Naive thymus-derived CD8-positive, alpha-beta T cell (primary cell): Measurements from ENCODE around the gene LRIG2. TPM values are rescaled to one million over a fixed set of nuclear protein-coding genes. Genes with fewer than 3 reads are reported as not detected.
"Not testable (repeated sequence)": the region's sequence is repeated elsewhere in the genome, so short reads cannot be mapped to it uniquely, and the experiment has no call there.

ENCODE experiments used
- ATAC-seq, 2 donors: fragments of 150-1000 bp; cut with Tn5 transposase in 1 of 2; sonication (Bioruptor Pico), chemical (Tn5 transposase) in 1 of 2; 1 replicate in 1 of 2; 2 replicates in 1 of 2; pipeline ENCODE4 v1.10.0; 2021; ENCODE audit warnings: mild to moderate bottlenecking in 2 of 2, moderate library complexity in 2 of 2
- POLR2A ChIA-PET: fragments of 350-600 bp; sonication (Branson Sonifier 250); formaldehyde crosslinking; loops from one replicate; lab custom pipeline; 2021; ENCODE audit warnings: antibody characterized with exemption; lab: Charles Lee
- DNase-seq, 10 donors: peaks; one replicate each; pipeline versions ENCODE4 v3.0.0 to v3.0.0-alpha.2; 2020 to 2022
- H3K27ac Mint-ChIP-seq, 10 donors: one replicate each; pipeline ENCODE4 v1.8.0; 2020 to 2022; ENCODE audit warnings: mild to moderate bottlenecking in 10 of 10, mixed read lengths in 10 of 10, moderate library complexity in 4 of 10, inconsistent platforms in 1 of 10
- H3K27me3 Mint-ChIP-seq, 5 donors: one replicate each; pipeline ENCODE4 v1.8.0; 2021 to 2022; ENCODE audit warnings: mixed read lengths in 5 of 5
- H3K36me3 Mint-ChIP-seq, 3 donors: one replicate each; pipeline ENCODE4 v1.8.0; 2020 to 2022; ENCODE audit warnings: mixed read lengths in 3 of 3, mild to moderate bottlenecking in 2 of 3, inconsistent platforms in 1 of 3
- H3K4me1 Mint-ChIP-seq, 4 donors: one replicate each; pipeline ENCODE4 v1.8.0; 2021 to 2022; ENCODE audit warnings: mixed read lengths in 4 of 4
- H3K4me3 Mint-ChIP-seq, 10 donors: one replicate each; pipeline ENCODE4 v1.8.0; 2020 to 2022; ENCODE audit warnings: mild to moderate bottlenecking in 10 of 10, mixed read lengths in 10 of 10, moderate library complexity in 6 of 10, inconsistent platforms in 1 of 10
- H3K9me3 Mint-ChIP-seq, 9 donors: one replicate each; pipeline ENCODE4 v1.8.0; 2020 to 2022; ENCODE audit warnings: mixed read lengths in 9 of 9, mild to moderate bottlenecking in 3 of 9, inconsistent platforms in 1 of 9, moderate library complexity in 1 of 9
- polyA plus RNA-seq, 3 donors: library from polyadenylated mRNA; unstranded; fragments of 300-500 nt; fragmentation: Illumina TruSeq; gene quantifications; one replicate each; pipeline ENCODE4 v1.2.3, GENCODE V29; 2021
- total RNA-seq, 8 experiments: library from RNA in 2 of 8; stranded (reverse) in 2 of 8; gene quantifications; one replicate each; pipeline ENCODE4 v1.2.3 and lab custom pipeline; 2021 to 2026

LRIG2 gene
- total and polyA plus RNA-seq, 5 experiments from 2014 or later = 2.4 to 23.7 (median 8.1) TPM

- H3K9me3 Mint-ChIP-seq = no peaks in the 10 kb centered on the region
- no peak for ATAC-seq
- no peak for DNase-seq
- peaks cover 0 to 26% (median 7%) of the 10 kb centered on the region in 3 donors for H3K36me3 Mint-ChIP-seq
- no peaks in the 10 kb centered on the region for H3K27me3 Mint-ChIP-seq
- H3K4me3 Mint-ChIP-seq = peak overlapping the region; percentile 93 to 99 (median 98)
- POLR2A ChIA-PET = interaction anchor here (3.1 kb wide), 1 partner anchor 118 kb away, joined by 24 read pairs; the partner anchor contains the start of gene SLC16A1
- H3K4me1 Mint-ChIP-seq = peaks cover 16 to 46% (median 37%) of the 10 kb centered on the region in 4 donors
- peak overlapping the region; percentile 92 to 98 (median 97) for H3K27ac Mint-ChIP-seq
Observed at GRCh38 chr1:113074237-113074636, 1.2 kb downstream of the LRIG2 start.

- ATAC-seq, H3K27ac Mint-ChIP-seq, DNase-seq, H3K27me3 Mint-ChIP-seq, POLR2A ChIA-PET, H3K4me3 Mint-ChIP-seq, H3K9me3 Mint-ChIP-seq: not testable (repeated sequence)
- Mint-ChIP-seq H3K36me3 (peaks cover 0 to 50% (median 13%) of the 10 kb centered on the region in 3 donors), H3K4me1 (peaks cover 18 to 42% (median 34%) of the 10 kb centered on the region in 4 donors)
Observed at GRCh38 chr1:113077978-113078377, 5.0 kb downstream of the LRIG2 start.

- Mint-ChIP-seq H3K36me3 (peaks cover 0 to 33% (median 11%) of the 10 kb centered on the region in 3 donors), H3K27me3 (no peaks in the 10 kb centered on the region), H3K4me1 (peaks cover 9 to 50% (median 35%) of the 10 kb centered on the region in 4 donors), H3K4me3 (no peak overlapping the region), H3K9me3 (peaks cover 0 to 2% (median 0%) of the 10 kb centered on the region in 9 donors), H3K27ac (no peak overlapping the region)
- ATAC-seq (no peak), DNase-seq (no peak)
- POLR2A ChIA-PET = no interaction called here
Observed at GRCh38 chr1:113086541-113086940, 13.5 kb downstream of the LRIG2 start.

DNA sequence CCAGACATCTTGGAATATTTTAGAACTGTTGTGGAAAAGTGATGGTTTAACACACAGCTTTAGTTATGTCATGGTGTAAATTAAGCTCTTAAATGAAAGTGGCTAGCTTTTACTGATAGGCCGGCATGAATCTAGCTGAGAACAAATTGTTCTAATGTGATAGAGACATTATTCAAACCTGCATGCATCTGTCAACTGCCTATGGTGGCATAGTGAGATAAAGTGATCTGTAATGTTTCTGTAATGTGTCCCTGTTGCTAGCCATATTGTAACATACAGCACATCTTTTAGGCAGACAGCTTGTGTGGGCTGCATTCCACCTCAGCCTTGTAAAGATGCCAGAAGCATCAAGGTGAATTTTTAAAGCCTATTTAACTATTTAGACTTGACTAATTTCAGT lies 16.0 kb downstream of the LRIG2 start:
- no peak for DNase-seq
- H3K9me3 Mint-ChIP-seq = no peaks in the 10 kb centered on the region
- H3K36me3 Mint-ChIP-seq = peaks cover 0 to 42% (median 5%) of the 10 kb centered on the region in 3 donors
- no peak overlapping the region for H3K4me3 Mint-ChIP-seq
- peaks cover 8 to 45% (median 37%) of the 10 kb centered on the region in 4 donors for H3K4me1 Mint-ChIP-seq
- ATAC-seq = no peak
- POLR2A ChIA-PET = no interaction called here
- H3K27me3 Mint-ChIP-seq = no peaks in the 10 kb centered on the region
- H3K27ac Mint-ChIP-seq = peak overlapping the region in 1 of 10 donors; percentile 31

GRCh38 chr1:113090051-113090450 lies 17.1 kb downstream of the LRIG2 start:
- Mint-ChIP-seq H3K27me3 (no peaks in the 10 kb centered on the region), H3K4me3 (no peak overlapping the region), H3K27ac (no peak overlapping the region), H3K4me1 (peaks cover 8 to 43% (median 37%) of the 10 kb centered on the region in 4 donors), H3K9me3 (no peaks in the 10 kb centered on the region), H3K36me3 (peaks cover 0 to 50% (median 10%) of the 10 kb centered on the region in 3 donors)
- ATAC-seq (no peak), DNase-seq (no peak)
- POLR2A ChIA-PET = no interaction called here

DNA sequence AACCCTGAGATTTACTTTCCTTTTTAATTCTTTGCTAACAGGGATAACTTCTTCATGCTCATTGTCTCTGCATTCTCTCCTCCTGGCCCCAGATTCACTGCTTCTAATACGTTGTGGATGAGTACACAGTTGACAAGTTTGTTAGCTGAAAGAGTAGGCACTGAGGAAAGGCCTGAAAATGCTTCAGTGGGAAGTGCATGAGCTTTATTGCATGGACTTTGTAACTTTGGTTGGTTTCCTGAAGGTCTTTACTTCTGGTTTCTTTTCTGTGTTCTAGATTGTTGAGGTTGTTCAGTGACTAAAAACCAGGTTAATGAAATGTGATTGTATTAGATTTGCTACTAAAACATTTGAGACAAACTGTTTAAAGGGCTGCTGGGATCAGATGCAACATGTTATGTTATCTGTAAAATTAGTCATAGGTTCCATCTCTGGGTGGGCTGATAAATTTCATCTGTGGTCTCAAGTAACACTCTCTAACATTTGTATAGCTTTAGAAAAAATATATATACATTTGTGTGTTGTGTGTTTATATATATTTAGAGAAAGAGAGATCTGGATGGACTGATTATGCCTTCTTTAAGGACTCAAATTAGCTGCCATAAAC lies 19.1 kb downstream of the LRIG2 start:
- H3K4me3 Mint-ChIP-seq = no peak overlapping the region
- no peaks in the 10 kb centered on the region for H3K9me3 Mint-ChIP-seq
- H3K27me3 Mint-ChIP-seq = no peaks in the 10 kb centered on the region
- no peak for DNase-seq
- POLR2A ChIA-PET = no interaction called here
- no peak for ATAC-seq
- peaks cover 0 to 60% (median 18%) of the 10 kb centered on the region in 3 donors for H3K36me3 Mint-ChIP-seq
- H3K4me1 Mint-ChIP-seq = peaks cover 5 to 29% (median 28%) of the 10 kb centered on the region in 4 donors
- H3K27ac Mint-ChIP-seq = no peak overlapping the region

DNA sequence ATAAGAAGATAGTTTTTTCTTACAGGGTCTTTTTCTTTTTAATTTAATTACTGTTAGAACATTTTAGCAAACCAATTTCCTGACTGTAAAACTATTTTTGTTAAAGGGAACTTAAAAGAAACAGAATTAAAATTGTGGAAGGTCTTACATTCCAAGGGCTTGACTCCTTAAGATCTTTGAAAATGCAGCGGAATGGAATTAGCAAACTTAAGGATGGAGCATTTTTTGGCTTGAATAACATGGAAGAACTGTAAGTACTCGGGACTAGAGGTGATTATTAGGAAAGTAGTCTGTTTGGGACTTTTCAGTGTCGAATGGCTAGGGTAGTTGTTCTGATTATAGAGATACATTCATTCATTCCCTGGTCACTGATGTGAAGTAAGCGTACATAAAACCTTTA lies 21.5 kb downstream of the LRIG2 start:
- POLR2A ChIA-PET = no interaction called here
- H3K36me3 Mint-ChIP-seq = peaks cover 0 to 83% (median 26%) of the 10 kb centered on the region in 3 donors
- H3K9me3 Mint-ChIP-seq = no peaks in the 10 kb centered on the region
- peak overlapping the region in 1 of 10 donors; percentile 39 for H3K27ac Mint-ChIP-seq
- DNase-seq (no peak), ATAC-seq (no peak)
- H3K4me1 Mint-ChIP-seq = peaks cover 4 to 13% (median 10%) of the 10 kb centered on the region in 4 donors
- no peaks in the 10 kb centered on the region for H3K27me3 Mint-ChIP-seq
- no peak overlapping the region for H3K4me3 Mint-ChIP-seq

GRCh38 chr1:113095790-113096455 lies 22.9 kb downstream of the LRIG2 start:
- H3K27me3 Mint-ChIP-seq = no peaks in the 10 kb centered on the region
- no peak for DNase-seq
- no peaks in the 10 kb centered on the region for H3K9me3 Mint-ChIP-seq
- H3K4me3 Mint-ChIP-seq = no peak overlapping the region
- H3K36me3 Mint-ChIP-seq = peaks cover 0 to 90% (median 31%) of the 10 kb centered on the region in 3 donors
- peaks cover 4 to 9% (median 7%) of the 10 kb centered on the region in 4 donors for H3K4me1 Mint-ChIP-seq
- POLR2A ChIA-PET = no interaction called here
- no peak for ATAC-seq
- H3K27ac Mint-ChIP-seq = peak overlapping the region in 1 of 10 donors; percentile 12

DNA sequence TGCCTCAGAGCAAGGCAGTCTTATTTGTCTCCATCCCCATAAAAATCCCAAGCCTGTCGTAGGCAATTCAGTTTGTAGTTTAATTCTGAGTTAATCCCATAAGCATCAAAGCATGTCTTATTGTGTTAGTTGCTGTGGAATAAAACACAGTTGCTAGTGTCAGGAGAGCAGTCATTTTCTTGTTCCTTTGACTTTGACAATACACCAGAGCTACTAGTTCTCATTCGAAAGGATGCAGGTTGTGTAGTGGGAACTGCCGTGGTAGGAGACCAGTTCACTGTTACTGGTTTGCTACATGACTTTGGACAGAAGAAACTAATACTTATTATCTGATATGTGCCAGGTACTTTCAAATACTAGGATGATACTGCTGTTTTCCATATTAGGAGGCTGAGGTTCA lies 23.5 kb downstream of the LRIG2 start:
- no peak for DNase-seq
- peaks cover 4 to 7% (median 5%) of the 10 kb centered on the region in 4 donors for H3K4me1 Mint-ChIP-seq
- peaks cover 0 to 92% (median 33%) of the 10 kb centered on the region in 3 donors for H3K36me3 Mint-ChIP-seq
- no peaks in the 10 kb centered on the region for H3K27me3 Mint-ChIP-seq
- ATAC-seq = no peak
- H3K27ac Mint-ChIP-seq = peak overlapping the region in 3 of 10 donors; percentile 6 to 43 (median 12)
- no peaks in the 10 kb centered on the region for H3K9me3 Mint-ChIP-seq
- no peak overlapping the region for H3K4me3 Mint-ChIP-seq
- POLR2A ChIA-PET = no interaction called here

- ATAC-seq (no peak), DNase-seq (no peak)
- POLR2A ChIA-PET = no interaction called here
- Mint-ChIP-seq H3K36me3 (peaks cover 4 to 92% (median 30%) of the 10 kb centered on the region in 3 donors), H3K27me3 (no peaks in the 10 kb centered on the region), H3K4me1 (peaks cover 0 to 2% (median 0%) of the 10 kb centered on the region in 4 donors), H3K9me3 (no peaks in the 10 kb centered on the region), H3K27ac (peak overlapping the region in 4 of 10 donors; percentile 0 to 54 (median 6)), H3K4me3 (no peak overlapping the region)
Observed at GRCh38 chr1:113101588-113101987, 28.6 kb downstream of the LRIG2 start.

DNA sequence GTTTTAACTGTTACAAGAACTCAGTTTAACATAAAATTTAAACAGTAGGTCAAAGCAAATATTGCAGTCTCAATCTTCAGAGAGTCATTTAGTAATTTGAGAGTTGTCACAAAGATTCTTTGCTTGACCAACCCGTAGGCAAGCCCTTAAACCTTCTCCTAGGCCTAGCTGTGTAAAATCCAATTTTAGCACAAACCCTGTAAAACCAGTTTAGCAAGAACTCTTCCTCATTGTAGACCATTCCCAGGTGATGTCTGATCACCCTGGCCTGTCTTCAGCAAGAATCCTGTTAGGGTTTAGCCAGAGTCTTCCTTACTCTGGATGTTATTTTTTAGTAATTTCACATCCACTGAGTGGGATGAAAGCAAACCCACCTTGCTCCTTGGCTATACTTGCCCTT lies 30.1 kb downstream of the LRIG2 start:
- Mint-ChIP-seq H3K9me3 (no peaks in the 10 kb centered on the region), H3K4me3 (no peak overlapping the region), H3K27me3 (no peaks in the 10 kb centered on the region), H3K36me3 (peaks cover 4 to 95% (median 38%) of the 10 kb centered on the region in 3 donors), H3K27ac (peak overlapping the region in 3 of 10 donors; percentile 15 to 93 (median 57)), H3K4me1 (peaks cover 0 to 2% (median 0%) of the 10 kb centered on the region in 4 donors)
- no peak for ATAC-seq
- POLR2A ChIA-PET = no interaction called here
- DNase-seq = no peak

DNA sequence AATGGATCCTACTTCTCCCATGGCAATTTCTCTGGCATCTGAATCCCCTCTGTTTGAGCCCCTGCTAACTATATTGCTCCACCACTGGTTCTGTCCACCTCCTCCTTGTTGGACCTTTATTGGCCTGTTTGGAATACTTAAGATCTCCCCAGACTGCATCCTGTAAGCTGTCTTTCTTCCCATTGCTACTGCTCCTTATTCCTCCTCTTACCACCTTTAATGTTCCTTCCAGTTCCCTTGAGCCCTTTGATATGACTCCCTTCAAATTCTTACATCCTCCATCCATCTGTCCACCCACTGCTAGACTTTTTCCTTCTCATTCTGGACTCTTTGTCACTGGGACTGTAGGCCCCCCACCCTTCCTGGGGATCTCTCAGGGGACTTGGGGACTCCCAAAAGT lies 31.0 kb downstream of the LRIG2 start:
- DNase-seq (no peak), ATAC-seq (no peak)
- POLR2A ChIA-PET = no interaction called here
- Mint-ChIP-seq H3K4me3 (no peak overlapping the region), H3K4me1 (peaks cover 0 to 2% (median 0%) of the 10 kb centered on the region in 4 donors), H3K9me3 (no peaks in the 10 kb centered on the region), H3K36me3 (peaks cover 4 to 95% (median 35%) of the 10 kb centered on the region in 3 donors), H3K27me3 (no peaks in the 10 kb centered on the region), H3K27ac (peak overlapping the region in 4 of 10 donors; percentile 7 to 93 (median 62))

GRCh38 chr1:113106910-113107309 lies 33.9 kb downstream of the LRIG2 start:
- H3K9me3 Mint-ChIP-seq = no peaks in the 10 kb centered on the region
- no peaks in the 10 kb centered on the region for H3K27me3 Mint-ChIP-seq
- ATAC-seq (no peak), DNase-seq (no peak)
- H3K36me3 Mint-ChIP-seq = peaks cover 4 to 95% (median 34%) of the 10 kb centered on the region in 3 donors
- peak overlapping the region in 4 of 10 donors; percentile 9 to 59 (median 50) for H3K27ac Mint-ChIP-seq
- POLR2A ChIA-PET = no interaction called here
- peaks cover 0 to 2% (median 0%) of the 10 kb centered on the region in 4 donors for H3K4me1 Mint-ChIP-seq
- H3K4me3 Mint-ChIP-seq = no peak overlapping the region
